NCI-H146 treated with DMSO at 0.1 percent for 48 hours (cell line): Measurements from ENCODE around the gene GCLC.
A peak's percentile ranks its signal among the peaks of the same experiment; 100 is the strongest.

ENCODE experiments used
- DNase-seq: peaks from one replicate; lab custom pipeline; 2025; ENCODE audit not compliant: unreplicated experiment; lab: John Stamatoyannopoulos, UW

Gene GCLC

GRCh38 chr6:53527249-53527765 is 17.6 kb downstream of the GCLC start:
- peak; percentile 35 for DNase-seq

- no peak for DNase-seq
These were observed 18.9 kb downstream of the GCLC start for GRCh38 chr6:53526000-53526399.

DNA sequence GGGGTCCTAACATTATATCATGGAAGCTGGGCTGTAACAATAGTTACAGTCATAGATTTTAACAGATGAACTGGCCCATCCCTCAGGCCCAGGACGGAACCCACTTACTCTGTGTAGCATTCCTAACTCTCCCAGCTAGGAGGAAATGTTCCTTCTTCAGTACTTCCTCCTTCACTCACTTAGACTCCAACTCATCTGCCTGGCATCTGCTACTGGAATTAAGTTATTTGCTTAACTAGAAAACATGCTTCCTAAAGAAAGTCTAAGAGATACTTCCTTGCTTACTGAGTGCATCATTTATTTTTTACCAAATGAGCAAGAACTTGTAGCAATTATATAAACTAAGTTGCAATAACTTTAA is 20.5 kb downstream of the GCLC start:
- no peak for DNase-seq

GRCh38 chr6:53523511-53524454 is 21.1 kb downstream of the GCLC start:
- no peak for DNase-seq

- no peak for DNase-seq
These were observed 24.5 kb downstream of the GCLC start for GRCh38 chr6:53520320-53520928.

DNA sequence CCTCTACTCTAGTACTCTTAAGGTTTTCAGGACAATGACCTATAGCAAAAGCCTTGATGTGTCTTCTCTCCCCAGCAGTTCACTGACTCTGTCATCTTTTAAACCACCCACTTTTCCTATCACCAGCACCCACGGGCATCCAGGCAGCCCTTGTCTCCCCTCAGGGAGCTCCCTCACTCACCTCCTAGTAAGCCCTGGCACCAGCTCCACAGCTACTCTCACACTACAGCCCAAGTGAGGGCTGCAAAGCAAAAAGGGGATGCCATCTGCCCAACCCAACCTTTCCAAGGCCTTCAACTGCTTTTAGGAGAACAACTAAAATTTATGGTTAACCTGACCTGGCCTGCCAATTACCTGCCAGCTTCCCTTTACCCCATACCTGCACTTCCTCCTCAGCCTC is 26.0 kb downstream of the GCLC start:
- no peak for DNase-seq

- DNase-seq: no peak
These were observed 27.9 kb downstream of the GCLC start for GRCh38 chr6:53517021-53517420.

GRCh38 chr6:53514677-53515076 is 30.2 kb downstream of the GCLC start:
- no peak for DNase-seq

- no peak for DNase-seq
These were observed 31.4 kb downstream of the GCLC start for GRCh38 chr6:53513519-53513966.

DNA sequence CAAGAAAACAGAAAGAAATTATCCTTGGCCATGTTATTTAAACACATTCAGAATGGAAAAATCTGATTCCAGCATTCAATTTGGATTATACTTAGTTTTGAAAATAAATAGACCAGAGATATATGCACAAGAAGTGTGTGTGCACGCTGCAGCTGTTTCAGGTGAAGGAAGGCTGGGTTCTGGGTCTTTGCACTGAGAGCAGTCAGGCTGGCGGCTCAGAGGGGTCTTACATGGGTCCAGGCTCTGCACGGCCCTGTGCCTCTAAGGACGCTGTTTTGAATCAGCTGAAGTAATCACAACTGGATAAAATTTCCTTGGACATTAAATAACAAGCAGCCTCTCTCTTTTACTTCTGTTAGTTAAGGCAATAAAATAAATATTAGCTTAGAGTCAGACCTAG is 31.8 kb downstream of the GCLC start:
- DNase-seq: no peak

DNA sequence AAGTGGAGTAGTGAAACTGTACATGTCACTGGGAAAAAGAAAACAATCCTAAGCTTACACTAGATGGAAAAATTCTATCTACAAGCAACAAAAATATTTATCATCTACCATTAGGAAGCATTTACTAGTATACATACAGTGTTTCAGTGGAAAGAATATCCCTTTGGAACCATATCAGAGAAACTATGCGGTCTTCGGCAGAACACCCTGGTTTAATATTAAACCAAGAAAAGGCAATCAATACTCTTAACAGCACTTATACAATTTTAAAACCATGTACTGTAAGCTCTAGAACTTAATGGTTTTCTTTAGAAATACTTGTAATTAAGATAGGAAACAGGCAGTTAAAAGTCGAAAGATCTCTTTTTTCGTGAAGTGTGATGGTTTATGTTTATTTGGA is 32.3 kb downstream of the GCLC start:
- DNase-seq: no peak

DNA sequence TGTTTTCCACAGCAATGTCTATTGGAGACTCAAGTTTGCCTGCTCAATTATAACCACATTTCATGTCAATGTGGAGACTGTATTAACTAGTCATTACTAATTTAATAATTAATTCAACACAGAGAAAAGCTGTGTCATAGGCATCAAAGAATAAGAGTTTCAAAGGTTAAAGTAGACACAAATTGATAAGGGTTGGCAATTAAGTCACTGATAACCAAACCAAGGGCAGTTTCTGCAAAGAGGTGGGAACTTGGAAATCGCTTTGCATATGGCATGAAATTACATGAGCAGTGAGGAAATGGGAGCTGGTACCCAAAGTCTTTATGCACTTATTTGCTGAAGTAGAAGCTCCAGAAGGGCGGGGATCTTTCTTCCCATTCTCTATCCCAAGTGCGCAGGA is 34.2 kb downstream of the GCLC start:
- DNase-seq: no peak

DNA sequence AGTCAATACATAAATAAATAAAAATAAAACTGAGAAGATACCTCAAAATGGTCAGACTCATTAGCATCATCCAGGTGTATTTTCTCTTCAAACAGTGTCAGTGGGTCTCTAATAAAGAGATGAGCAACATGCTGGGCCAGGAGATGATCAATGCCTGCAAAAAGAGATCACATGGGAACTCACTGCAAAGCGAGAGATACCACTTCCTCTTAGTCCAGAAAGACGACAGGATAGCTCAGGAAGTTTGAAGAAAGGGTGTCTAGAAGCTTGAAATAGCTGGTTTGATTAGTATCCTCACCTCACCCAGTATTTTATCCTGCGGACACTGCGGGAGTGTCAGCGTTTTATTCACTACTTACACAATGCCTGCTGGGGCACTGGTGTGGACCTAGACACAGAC is 38.0 kb downstream of the GCLC start:
- no peak for DNase-seq

DNA sequence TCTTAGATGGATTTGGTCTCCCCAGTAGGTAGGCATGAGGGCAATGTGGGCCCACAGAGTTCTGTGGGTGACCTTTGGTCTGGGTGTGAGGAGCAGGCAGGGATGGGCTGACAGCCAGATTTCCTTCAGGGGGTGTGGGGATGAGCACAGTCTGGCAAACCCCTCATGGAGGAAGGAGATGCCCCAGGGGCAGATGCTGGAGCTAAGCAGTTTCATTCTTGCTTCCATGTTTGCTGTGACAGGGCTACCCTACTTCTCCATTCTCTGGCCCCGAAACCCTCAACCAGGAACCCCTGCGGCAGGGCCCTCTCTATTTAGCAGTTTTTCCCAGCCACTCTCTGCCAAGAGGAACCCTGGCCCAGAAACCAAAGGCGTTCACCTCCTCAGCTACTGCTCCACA is 40.4 kb downstream of the GCLC start:
- DNase-seq: no peak

DNA sequence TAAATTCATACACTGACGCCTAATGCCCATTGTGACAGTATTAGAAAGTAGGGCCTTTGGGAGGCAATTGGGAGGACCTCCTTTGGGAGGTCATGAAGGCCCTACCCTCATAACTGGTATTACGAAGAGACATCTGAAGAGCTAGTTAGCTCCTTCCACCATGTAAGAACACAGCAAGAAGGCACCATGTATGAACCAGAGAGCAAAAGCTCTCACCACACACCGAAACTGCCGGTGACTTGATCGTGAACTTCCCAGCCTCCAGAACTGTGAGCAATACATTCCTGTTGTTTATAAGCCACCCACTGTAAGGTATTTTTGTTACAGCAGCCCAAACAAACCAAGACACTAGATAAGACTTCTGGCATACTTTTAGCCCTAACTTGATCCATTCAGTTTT is 41.8 kb downstream of the GCLC start:
- no peak for DNase-seq

DNA sequence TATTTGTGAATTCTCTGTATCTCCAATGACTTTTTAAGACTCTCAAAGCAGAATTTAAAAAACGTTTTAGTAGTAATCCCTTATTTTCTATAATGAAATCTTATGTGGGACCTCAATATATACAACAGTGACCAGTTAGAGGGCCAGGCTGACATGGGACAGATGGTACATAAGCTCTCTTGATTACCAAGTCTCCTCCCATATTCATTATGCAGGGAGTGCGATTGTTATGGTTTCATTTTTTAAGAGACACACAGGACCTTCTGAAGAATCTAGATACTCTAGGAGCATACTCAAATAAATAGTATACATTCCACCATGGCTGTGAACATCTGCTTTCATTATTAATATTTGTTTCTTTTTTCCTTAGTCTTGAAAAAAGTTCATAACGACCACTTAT is 43.5 kb downstream of the GCLC start:
- DNase-seq: no peak

GRCh38 chr6:53500095-53500494 is 44.8 kb downstream of the GCLC start:
- DNase-seq: no peak

- DNase-seq: no peak
These were observed 45.8 kb downstream of the GCLC start for GRCh38 chr6:53499094-53499493.

DNA sequence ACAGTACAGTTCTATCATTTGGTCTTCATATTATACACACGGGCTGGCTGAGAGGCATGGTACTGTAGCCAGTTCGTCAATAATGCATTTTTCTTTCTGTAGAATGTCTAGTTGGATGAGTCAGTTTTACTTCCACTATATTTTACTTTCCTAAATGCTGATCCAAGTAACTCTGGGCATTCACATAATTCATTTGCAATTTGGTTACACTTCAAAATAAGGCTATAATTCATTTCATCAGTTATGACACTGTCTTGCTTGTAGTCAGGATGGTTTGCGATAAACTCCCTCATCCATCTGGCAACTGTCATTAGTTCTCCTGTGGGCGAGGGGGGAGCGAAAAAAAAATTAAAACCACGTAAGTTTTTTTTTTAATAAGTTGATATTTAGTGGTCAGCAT is 46.3 kb downstream of the GCLC start:
- no peak for DNase-seq

GRCh38 chr6:53497905-53498304 is 47.0 kb downstream of the GCLC start:
- no peak for DNase-seq

GRCh38 chr6:53496797-53497375 is 48.0 kb downstream of the GCLC start:
- no peak for DNase-seq
